ENCODE measurements around the gene FOXRED1.
"Not testable (repeated sequence)": the region's sequence is repeated elsewhere in the genome, so short reads cannot be mapped to it uniquely, and the experiment has no call there.

FOXRED1 gene

DNA sequence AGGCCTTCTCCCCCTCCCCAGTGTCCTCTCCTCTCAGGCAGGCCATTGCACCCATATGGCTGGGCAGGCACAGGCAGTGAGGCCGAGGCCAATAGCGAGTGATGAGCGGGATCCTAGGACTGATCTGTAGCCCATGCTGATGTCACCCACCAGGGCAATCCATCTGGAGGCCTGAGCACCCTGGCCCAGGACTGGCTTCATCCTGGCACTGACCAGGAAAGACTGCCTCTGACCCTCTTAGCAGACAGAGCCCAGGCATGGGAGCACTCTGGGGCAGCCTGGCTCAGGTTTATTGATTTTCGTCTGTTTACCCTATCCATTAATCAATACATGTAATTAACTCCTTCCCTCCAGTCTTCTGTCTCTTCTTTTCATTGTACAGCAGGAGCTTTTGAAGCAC, 8.8 kb downstream of the FOXRED1 start:
- no peak for DNase-seq

DNA sequence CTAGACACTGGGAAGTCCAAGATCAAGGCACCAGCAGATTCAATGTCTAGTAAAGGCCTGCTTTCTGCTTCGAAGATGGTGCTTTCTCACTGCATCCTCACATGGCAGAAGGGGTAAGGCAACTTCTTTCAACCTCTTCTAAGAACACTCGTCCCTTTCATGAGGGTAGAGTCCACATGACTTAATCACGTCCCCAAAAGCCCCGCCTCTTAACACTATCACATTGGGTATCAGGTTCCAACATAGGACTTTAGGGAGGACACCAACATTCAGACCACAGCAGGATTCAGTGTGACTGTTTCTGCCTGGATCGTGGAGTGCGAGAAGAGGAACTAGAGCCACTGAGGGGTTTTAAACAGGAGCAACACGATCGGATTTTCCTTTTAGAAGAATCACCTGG, 10.2 kb downstream of the FOXRED1 start:
- DNase-seq = no peak

DNA sequence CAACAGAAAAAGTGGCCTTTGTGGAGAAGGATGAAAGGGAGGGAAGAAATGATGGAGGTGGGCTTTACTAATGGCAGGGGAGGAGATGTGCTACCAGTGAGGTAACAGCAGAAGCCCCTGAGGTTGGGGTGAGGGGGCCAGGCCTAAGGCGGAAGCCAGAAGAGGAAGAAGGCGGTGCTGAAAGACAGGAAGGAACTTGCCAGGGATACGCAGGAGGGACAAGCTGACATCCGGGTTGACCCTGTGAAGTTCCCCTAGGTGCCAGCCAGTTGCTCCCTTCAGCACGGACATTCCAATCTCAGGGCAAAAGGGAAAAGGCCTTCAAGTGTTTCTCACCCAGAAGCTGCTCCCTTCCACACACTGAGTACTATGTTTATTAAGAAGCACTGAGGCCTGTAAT, 11.6 kb downstream of the FOXRED1 start:
- peak; percentile 49 for DNase-seq

DNA sequence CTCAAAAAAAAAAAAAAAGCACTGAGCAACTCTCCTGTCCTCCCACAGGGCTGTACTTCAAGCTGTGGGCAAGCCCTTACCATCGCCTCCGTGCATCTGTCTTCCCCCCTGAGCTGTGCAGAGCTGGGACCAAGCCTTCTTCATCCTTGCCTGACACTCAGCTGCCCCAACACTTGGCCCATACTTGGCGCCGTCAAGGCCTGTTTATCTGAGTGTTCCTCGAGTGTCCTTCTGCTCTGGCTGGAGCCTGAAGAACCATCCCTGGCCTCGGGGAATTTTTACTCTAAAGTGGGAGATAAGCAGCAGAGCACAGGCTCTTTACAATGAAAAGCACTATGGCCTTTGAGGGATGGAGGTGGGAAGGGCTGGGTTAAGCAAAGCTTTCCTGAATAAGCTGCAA, 12.3 kb downstream of the FOXRED1 start:
- no peak for DNase-seq

- DNase-seq = no peak
Measured at GRCh38 chr11:126281666-126282175, 12.8 kb downstream of the FOXRED1 start.

GRCh38 chr11:126282361-126282735, 13.4 kb downstream of the FOXRED1 start:
- no peak for DNase-seq

GRCh38 chr11:126282736-126283591, 14.0 kb downstream of the FOXRED1 start, which contains the start of gene TIRAP:
Gene TIRAP, plus strand, starts transcription at chr11:126283093. Its CDS starts 7,802 bp downstream, at chr11:126290895.
- DNase-seq = no peak

GRCh38 chr11:126284829-126285228, 15.9 kb downstream of the FOXRED1 start:
- DNase-seq = peak; percentile 6

GRCh38 chr11:126288237-126288636, 19.3 kb downstream of the FOXRED1 start:
- DNase-seq = no peak

DNA sequence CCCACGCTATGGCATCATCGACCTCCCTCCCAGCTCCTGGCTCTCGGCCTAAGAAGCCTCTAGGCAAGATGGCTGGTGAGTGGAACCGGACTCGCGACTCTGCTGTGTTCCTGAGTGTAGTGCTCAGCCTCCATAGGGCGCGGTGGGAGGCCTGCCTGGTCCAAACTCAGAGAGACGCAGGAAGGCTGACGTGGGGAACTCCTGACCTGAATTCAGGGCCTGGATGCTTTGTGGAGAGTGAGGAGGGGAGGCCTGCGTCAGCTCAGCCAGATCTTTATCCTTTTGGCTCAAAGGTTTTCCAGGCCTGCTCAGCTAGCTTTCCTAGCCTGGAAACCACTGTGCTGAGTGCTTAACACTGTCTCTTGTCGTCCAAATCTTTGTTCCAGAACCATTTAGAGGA, 21.9 kb downstream of the FOXRED1 start:
- no peak for DNase-seq

DNA sequence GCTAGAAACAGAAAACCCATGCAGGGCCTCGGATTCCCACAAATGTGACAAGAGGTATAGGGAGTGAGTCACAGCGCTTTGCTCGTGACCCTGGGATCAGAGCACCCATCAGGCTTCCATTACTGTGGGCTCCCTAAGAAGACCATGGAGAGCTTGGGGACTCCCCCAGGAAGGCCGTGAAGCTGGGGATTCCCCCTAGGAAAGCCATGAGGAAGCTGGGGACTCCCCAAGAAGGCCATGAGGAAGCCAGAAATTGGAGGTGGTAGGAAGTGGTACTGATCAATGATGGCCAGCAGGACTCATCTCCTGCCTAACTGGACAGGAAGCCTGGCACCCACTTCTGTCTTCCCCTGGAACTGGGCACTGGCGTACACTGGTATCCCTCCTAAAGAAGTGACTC, 24.8 kb downstream of the FOXRED1 start:
- no peak for DNase-seq

- no peak for DNase-seq
Measured at GRCh38 chr11:126297004-126297403, 28.1 kb downstream of the FOXRED1 start.

GRCh38 chr11:126303623-126304456, 34.9 kb downstream of the FOXRED1 start, which contains the start of gene DCPS:
Gene DCPS, plus strand, starts transcription at chr11:126304060. Its CDS starts 21 bp downstream, at chr11:126304081.
- DNase-seq = peak; percentile 84

- no peak for DNase-seq
Measured at GRCh38 chr11:126304457-126305075, 35.6 kb downstream of the FOXRED1 start.

DNA sequence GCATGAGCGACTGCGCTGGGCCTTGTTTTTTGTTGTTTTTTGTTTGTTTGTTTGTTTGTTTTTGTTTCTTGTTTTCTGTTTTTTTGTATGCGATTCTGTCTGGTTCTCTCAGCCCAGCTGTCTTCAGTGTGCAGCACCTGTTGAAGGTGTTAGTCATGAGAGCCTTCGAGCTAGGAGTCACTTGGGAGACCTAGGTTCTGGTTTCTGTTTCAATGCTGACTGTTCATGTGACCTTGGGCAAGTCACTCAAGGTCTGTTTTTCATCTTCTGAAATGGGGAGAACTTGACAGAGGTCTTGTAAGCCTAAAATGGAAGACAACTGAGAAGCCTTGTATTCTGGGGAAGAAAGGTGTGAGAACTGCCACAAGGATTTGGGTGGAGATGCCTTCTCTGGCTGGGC, 36.7 kb downstream of the FOXRED1 start:
- DNase-seq = no peak

DNA sequence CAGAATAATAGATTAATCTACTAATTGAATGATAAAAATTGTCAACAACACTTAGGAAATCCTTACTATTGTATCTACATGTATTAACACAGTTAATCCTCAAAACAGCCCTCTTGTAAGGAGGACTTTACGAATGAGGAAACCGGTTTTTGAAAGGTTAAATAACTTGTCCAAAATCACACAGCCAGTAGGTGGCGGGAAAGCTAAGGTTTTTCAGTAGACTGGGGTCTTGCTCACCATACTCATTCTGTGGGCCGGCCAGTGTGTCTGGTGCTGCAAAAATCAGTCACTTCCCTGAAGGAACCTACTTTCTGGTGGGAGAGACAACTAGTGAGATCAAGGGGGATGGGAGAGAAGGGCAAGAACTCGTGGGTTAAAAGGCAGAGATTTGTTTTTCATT, 38.8 kb downstream of the FOXRED1 start:
- peak; percentile 49 for DNase-seq

DNA sequence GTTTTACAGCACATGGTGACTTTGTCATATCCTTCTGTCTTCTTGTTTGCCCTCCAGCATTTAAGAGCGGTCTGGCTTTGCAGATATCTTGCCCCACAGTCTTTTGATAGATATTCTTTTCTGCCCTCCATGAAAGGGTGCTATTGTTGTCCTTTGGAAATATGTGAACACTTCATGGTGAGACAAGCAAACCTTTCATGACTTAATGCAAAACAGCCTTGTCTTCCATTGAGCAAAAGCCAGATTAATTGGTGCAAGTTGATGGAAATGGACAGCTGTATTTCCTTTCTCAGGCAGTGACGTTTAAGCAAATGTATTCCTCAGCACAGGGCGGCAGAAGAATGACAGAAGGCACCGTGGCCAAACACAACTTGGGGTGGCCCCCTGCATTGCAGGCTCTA, 39.3 kb downstream of the FOXRED1 start:
- no peak for DNase-seq

GRCh38 chr11:126308771-126309170, 39.8 kb downstream of the FOXRED1 start:
- not testable (repeated sequence) for DNase-seq

DNA sequence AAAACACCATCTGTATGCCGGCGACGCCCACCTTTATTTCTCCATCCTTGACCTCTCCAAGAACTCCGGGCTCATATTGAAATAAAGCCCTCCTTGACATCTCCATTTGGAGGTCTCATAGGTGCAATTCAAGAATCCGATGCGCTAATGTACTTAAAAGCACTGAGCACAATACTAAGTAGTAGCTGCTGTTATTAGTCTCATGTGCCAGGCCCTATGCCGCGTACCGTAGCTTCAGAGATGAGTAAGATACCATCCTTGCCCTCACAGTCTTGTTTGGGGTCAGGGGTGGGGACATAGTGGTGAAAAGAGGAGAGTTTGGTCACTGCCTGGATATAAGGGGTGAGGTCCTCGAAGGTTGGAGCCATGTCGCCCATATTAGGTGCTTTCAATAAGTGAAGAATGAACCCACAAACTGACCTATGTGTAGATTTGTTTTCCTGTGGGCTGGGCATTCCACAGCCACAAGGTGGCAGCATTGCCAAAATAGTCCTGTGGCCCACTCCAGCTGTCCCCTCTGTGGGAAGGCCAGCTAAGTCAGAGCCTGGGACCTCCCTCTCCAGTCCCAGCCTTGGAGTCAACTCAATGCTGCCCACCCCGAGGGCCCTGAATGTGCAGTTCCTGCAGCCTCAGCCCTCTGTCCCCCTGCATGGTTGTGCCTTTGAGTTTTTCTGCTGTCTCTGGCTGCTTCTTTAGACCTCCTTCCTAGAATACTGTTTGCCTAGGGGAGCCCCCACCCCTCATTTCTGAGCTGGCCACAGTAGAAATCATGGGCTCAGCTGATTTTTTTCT, 41.4 kb downstream of the FOXRED1 start:
- peak; percentile 57 for DNase-seq

DNA sequence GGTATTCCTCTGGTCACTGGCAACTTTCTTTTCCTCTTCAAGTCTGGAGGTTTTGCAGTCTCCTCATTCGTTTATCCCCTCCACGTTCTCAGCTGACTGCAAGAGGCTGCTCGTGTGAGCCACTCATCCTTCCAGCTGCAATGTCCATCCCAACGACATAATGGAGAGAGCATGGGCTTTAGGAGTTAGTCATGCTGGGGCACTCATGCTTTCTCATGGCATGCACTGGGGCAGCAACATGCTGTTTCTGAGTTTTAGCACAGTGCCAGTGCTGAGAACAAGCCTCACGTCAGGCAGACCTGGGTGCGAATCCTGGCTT, 42.0 kb downstream of the FOXRED1 start:
- no peak for DNase-seq

DNA sequence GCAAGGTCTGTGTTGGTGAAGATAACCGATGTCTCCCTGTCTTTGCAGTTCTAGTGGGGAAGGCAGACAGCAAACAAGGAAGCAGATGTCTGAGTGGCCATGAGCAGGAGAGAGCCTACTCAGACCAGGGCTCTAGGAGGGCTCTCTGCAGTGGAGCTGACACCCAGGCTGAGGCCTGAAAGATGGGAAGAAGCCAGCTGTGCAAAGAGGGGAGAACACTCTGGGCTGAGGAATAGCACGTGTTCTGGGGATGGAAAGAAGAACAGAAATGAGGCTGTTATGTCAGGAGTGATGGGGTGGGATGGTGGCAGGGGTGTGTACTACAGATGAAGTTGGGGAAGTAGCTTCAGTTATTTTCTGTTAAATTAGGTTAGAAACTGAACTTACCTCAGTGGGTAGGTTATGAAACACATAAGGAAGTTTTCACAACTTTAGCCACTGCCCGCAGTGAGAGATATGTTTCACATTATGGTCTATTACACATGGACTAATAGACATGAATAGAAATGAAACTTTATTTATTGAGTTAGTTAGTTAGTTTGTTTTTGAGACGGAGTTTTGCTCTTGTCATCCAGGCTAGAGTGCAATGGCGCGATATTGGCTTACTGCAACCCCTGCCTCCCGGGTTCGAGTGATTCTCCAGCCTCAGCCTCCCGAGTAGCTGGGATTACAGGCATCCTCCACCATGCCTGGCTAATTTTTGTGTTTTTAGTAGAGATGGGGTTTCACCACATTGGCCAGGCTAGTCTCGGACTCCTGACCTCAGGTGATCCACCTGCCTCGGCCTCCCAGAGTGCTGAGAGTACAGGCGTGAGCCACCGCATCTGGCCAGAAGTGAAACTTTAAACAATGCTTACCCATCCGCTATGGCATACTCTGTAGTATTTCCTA, 42.7 kb downstream of the FOXRED1 start:
- peak; percentile 9 for DNase-seq

Data from GDM1 (cell line).